ENCODE measurements around the gene ECM1.

- TF ChIP-seq CTCF (IDR thresholded peaks at IDR 0.05; ENCODE audit: insufficient read depth, low read length, poor library complexity, severe bottlenecking) (no peak), EZH2phosphoT487 (conservative IDR thresholded peaks at IDR 0.05; ENCODE audit: low read length) (no peak)
These were observed 40.9 kb upstream of the ECM1 start for GRCh38 chr1:150466964-150467363.

All from SU-DHL-6 (cell line).